Renal cortex interstitium (tissue), 11 donors: ENCODE data around the gene NARS2. TPM values are rescaled to one million over a fixed set of nuclear protein-coding genes. Genes with fewer than 3 reads are reported as not detected.
"Not testable (repeated sequence)": the region's sequence is repeated elsewhere in the genome, so short reads cannot be mapped to it uniquely, and the experiment has no call there.

Experiments used
- DNase-seq, 11 donors: peaks; one replicate each; pipeline ENCODE4 v3.0.0-alpha.2; 2013; ENCODE audit warnings: low read depth in 9 of 11, low spot score in 4 of 11; ENCODE audit errors: extremely low read depth in 1 of 11
- polyA plus RNA-seq, 3 donors: library from polyadenylated mRNA; unstranded; fragments of 120-200 nt; gene quantifications; one replicate each; pipeline ENCODE4 v1.2.1, GENCODE V29; 2013; ENCODE audit not compliant: insufficient read length in 3 of 3

The NARS2 gene
- polyA plus RNA-seq, 3 donors = 41.6 to 47.0 (median 44.6) TPM

DNA sequence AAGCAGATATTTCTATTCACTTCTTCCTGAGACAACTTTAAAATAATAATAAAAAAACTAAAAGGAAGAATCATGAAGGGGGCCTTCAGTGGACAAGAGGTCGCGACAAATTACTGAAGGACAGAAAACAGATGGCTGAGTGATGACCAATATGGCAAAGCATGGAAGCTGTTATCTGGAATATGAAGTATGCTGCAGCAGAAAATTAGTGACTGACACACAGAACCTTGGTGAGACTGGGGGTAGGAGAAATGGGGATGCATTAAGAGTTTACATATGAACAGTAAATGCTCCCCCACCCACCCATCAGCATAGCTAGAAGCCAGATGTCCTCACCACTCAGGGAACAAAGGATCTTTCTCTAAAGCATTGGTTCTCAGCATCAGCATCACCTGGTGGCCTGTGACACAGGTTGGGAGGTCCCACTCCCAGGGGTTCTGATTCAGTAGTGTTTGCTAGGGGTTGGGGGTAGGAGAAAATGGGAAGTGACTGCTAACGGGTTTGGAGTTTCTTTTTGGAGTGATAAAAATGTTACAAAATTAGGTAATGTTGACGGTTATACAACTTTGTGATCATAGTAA, 59.7 kb downstream of the NARS2 start:
- peak in 5 of 11 donors; percentile 1 to 17 (median 13) for DNase-seq

GRCh38 chr11:78513085-78513484, 61.6 kb downstream of the NARS2 start:
- DNase-seq = not testable (repeated sequence)

- no peak for DNase-seq
Measured at GRCh38 chr11:78510597-78510996, 64.1 kb downstream of the NARS2 start.

- no peak for DNase-seq
Measured at GRCh38 chr11:78510025-78510596, 64.6 kb downstream of the NARS2 start.

GRCh38 chr11:78504708-78505107, 70.0 kb downstream of the NARS2 start:
- no peak for DNase-seq

DNA sequence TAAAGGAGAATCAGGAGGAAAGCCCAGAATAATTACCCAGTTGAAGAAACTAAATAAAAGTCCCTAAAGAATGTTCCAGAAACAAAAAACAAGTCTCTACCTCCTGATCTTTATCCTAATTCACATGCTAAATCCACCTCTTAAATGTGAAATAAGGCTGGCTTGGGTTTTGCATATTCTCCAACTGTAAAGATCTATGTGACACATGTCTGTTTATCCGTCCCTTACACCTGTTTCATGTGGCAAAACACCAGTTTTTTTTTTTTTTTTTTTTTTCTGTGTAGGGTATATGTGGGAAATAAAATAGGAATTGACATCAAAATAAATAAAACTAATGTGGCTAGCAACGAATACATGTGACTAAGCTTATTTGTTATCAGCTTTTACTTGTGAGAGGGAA, 70.5 kb downstream of the NARS2 start:
- no peak for DNase-seq

DNA sequence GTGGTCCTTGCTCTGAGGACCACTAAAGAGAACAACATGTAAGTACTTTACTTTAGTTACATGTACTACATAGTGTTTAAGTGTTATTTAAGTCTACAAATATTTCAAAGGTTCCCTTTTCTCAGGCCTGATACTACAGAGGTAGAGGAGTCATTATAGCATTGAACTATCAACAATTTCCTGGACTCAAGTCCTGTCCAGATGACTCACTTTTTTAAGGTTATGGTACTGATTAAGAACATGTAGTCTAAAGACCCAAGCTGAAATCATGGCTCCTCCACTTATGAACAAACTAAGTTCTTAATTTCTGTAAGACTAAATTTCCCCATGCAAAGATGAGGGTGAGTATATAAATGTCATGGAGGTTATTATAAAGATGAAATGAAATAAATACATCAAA, 74.7 kb downstream of the NARS2 start:
- no peak for DNase-seq

DNA sequence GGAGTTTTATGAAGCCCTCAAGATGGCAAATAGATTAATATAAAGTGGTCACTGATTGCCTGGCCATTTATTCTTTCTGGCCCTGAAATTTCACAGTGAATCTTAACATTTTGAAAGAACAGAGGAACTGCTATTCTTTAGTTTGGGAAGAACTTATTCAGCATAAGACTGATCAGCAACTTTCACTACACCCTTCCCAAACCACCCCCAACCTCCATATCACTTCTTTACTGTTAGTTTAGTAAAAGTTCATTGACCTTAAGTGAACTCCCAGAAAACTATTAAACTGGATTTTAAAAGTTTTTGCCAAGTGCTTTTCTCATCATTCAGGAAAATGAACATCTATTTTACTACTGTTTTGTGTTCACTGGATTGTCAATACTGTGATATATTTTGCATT, 77.4 kb downstream of the NARS2 start:
- DNase-seq = no peak

DNA sequence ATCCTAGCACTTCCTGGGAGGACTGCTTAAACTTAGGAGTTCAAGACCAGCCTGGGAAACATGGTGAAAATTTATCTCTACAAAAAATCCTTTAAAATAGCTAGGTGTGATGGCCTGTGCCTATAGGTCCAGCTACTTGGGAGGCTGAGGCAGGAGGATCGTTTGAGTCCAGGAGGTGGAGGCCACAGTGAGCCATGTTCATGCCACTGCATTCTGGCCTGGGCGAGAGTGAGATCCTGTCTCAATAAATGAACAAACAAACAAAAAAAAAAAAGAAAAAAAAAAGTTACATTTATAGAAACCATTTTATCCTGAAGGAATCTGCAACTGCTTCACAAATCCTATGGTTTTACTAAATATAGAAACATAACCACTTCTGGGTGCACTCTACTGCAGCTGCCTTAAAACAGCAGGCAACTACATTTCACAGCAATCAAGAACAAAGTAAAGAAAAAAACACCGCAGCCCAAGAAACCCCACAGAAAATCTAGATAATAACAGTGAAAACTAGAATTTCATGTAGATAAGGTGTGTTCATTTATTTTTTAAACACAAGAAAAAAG, 81.2 kb downstream of the NARS2 start:
- no peak for DNase-seq

GRCh38 chr11:78492973-78493372, 81.7 kb downstream of the NARS2 start:
- DNase-seq = no peak

DNA sequence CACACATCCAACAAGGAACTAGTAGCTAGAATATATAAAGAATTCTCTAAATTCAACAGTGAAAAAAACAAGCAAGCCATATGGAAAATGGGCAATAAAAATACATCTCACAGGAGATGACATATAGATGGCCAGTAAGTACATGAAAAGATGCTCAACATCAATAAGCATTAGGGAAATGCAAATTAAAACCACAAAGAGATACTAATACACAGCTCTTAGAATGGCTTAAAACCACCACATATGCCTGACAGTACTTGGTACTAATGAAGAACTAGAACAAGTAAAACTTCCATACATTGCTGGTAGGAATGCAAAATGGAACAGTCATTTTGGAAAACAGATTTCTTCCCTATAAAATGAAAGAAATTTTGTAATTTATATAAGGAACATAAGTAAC, 85.5 kb downstream of the NARS2 start:
- no peak for DNase-seq

DNA sequence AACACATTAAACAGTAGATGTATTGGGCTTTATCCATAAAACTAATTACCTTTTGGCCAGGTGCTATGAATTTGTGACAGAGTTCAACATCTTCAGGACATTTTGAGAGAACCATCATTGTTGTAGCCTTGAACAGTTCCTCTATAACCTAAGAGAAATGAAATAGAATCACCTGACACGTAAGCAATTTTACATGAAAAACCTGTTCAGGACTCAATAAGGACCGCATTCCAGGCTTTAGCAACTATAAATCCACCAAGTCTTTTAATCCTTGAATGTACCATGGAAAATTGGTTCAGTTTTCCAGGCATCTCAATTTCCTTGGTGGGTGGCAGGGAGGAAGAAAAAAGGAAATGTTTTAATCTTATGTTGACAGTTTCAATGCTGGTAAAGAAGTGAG, 96.1 kb downstream of the NARS2 start:
- DNase-seq = no peak

GRCh38 chr11:78476066-78476465, 98.6 kb downstream of the NARS2 start:
- DNase-seq = no peak

GRCh38 chr11:78474451-78474850, 100.2 kb downstream of the NARS2 start:
- no peak for DNase-seq

GRCh38 chr11:78472905-78473304, 101.8 kb downstream of the NARS2 start:
- no peak for DNase-seq

GRCh38 chr11:78472382-78472781, 102.3 kb downstream of the NARS2 start:
- no peak for DNase-seq

DNA sequence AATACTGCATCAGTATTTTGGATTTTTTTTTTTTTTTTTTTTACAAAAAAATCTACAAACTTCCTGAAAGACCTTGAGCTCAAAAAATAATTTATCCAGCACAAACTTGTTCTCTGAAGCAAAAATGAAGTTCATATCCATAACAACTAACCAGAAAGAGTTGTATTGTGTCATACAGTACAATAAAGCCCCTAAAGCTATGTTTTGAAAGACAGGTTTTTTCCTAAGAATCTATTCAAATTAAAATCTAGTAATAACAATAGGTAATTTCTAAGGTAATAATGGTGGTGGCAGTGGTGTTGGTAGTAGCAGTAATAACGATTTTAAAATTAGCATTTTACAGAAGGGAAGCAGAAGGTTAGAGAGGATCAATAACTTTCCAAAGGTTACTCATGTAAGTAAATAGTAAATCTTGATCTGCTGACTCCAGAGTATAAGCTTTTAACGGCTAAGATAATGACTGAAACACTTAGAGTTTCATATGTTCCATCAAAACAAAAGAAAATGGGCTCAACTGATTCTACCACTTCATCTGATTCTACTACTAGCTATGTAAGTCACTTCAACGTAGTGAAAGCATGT, 103.7 kb downstream of the NARS2 start:
- no peak for DNase-seq

DNA sequence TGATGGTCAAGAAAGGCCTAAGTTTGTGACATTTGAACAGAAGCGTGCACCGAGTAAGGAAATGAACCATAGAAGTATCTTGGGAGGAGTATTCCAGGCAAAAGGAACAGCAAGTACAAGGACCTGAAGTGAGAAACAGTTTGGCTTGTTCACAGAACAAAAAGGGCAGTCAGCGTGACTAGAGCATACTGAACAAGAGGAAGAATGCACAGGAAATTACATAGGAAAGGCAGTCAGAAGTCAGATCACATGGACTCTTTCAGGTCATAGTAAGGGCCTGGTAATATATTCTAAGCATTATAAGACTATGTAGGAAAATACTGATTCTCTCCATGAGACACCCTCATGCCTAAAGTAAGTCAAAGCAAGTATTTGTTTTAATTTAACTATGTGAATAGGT, 104.8 kb downstream of the NARS2 start:
- DNase-seq = no peak

- DNase-seq = no peak
Measured at GRCh38 chr11:78467931-78468330, 106.7 kb downstream of the NARS2 start.

DNA sequence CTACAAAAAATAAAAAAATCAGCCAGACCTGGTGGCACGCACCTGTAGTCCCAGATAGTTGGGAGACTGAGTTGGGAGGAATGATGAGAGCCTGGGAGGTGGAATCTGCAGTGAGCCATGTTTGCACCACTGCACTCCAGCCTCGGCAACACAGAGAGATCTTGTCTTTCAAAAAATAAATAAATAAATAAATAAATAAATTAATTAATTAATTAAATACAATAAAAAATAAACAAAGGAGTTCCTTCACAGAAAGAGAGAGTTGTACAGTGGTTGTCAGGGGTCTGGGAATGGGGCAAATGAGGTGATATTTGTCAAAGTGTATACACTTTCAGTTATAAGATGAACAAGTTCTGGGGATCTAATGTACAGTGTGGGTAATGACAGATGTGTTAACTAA, 107.3 kb downstream of the NARS2 start:
- DNase-seq = no peak
